ENCODE measurements around the gene SASH1.

SASH1 gene

DNA sequence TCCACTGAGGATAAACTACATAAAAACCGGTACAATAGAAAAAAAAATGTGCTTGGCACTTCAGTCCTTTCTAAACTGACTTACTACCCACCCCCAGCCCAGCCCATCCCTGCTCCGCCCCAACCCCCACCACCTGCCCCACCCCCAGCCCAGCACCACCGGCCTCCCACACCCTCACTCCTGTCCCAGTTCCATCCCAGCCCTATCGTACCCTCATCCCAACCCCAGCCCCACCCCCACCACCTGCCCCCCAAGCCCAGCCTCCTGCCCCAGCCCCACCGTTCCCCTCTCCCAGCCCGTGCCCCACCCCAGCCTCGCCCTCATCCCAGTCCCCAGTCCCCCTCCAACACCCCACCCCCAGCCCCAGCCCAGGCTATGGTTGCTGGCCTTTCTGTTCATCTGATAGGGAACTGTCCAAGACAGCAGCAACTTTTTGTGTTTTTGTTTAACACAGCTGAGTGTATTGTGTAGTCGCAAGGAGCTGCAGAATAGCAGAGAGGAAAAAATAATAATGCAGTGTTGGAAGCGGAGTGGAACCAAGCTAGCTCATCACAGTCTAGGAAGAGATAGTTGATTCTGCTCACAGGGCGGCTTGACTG lies 61.9 kb downstream of the SASH1 start:
- DNase-seq (ENCODE audit: low read depth, low spot score): no peak

GRCh38 chr6:148405894-148406293 lies 63.3 kb downstream of the SASH1 start:
- no peak for DNase-seq (ENCODE audit: low read depth, low spot score)

- no peak for DNase-seq (ENCODE audit: low read depth, low spot score)
Observed at GRCh38 chr6:148406579-148407371, 64.1 kb downstream of the SASH1 start.

- peak; percentile 77 for DNase-seq (ENCODE audit: low read depth, low spot score)
Observed at GRCh38 chr6:148407372-148407771, 64.7 kb downstream of the SASH1 start.

- DNase-seq (ENCODE audit: low read depth, low spot score): no peak
Observed at GRCh38 chr6:148413321-148414091, 70.9 kb downstream of the SASH1 start.

GRCh38 chr6:148414092-148414489 lies 71.5 kb downstream of the SASH1 start:
- no peak for DNase-seq (ENCODE audit: low read depth, low spot score)

DNA sequence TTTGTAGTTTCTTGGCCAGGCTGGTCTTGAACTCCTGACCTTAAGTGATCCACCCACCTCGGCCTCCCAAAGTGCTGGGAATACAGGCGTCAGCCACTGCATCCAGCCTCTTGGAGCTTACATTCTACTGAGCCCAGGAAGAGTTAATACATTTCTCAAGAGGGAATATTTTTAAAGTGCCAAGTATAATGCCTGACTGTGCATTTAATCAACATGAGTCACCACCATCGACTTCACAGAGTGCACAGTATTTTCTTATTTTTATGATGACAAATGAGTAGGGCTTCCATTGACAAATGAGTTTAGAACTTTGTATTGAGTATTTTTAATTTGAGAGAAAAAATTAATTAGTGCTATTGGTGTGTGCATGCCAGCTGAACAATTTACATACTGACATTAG lies 72.2 kb downstream of the SASH1 start:
- DNase-seq (ENCODE audit: low read depth, low spot score): peak; percentile 17

GRCh38 chr6:148415511-148416260 lies 73.0 kb downstream of the SASH1 start:
- no peak for DNase-seq (ENCODE audit: low read depth, low spot score)

DNA sequence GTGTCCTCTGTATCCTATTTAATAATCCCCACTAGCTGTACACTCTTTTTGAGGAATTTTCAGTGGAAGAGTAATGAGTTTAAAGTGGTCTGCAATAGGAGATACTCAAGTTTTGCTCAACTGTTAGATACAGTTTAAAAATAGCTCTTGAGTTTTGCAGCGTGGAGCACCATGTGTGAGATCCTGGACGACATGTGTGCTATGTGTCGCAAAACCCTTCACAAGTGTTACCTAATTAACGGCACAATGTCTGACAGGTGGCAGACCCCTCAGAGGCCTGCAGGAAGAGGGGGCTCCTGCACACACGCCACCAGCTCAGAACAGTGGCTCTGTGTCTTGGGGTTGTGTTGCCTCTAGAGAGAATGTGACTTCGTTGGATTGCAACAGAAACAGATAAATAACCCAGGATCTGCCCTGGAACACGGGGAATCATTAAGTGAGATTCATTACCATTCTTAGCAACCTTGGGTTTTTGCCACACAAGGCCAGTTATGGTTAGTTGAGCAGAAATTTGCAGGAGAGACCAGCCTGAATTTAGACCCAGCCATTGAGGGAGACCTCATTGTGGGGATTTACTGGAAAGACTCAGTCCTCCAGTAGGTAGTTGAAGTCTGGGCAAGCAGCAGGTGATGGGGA lies 73.8 kb downstream of the SASH1 start:
- DNase-seq (ENCODE audit: low read depth, low spot score): no peak

- no peak for DNase-seq (ENCODE audit: low read depth, low spot score)
Observed at GRCh38 chr6:148417045-148417444, 74.4 kb downstream of the SASH1 start.

DNA sequence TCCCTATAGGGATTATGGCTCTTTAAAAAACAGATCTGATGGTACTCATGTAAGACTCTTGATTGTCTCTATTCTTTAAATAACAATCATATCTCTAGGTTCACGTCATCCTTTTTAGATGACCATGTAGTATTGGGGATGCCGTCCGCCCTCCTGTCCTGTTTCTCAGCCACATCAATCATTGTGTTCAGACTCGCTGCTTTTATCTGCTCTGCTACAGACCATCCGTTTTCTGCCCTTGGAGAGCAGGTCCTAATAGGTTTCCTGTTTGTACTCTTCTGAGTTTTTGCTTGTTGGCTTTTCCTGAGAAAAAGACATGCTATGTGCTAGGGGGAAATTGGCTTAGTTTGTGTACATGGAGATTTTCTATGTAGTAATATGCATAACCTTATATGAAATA lies 76.8 kb downstream of the SASH1 start:
- no peak for DNase-seq (ENCODE audit: low read depth, low spot score)

DNA sequence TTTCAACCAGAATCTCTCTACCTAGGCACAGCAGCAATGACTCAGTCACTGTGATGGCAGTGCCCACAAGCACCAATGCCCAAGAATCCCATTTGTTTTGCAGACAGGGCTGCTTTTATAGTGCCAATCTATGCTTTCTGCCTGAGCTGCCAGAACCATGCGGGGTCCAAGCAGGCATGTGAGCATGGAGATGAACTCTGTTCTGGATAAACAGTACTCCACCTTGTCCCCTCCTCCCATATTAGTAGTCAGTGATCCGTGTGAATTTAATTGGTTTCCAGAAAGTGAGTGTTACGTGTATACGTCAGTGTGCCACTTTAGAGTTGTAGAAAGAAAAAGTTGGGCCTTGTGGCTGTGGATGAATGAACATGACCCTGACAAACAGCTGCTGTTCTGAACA lies 79.4 kb downstream of the SASH1 start:
- no peak for DNase-seq (ENCODE audit: low read depth, low spot score)

- DNase-seq (ENCODE audit: low read depth, low spot score): no peak
Observed at GRCh38 chr6:148423133-148423532, 80.5 kb downstream of the SASH1 start.

GRCh38 chr6:148423601-148424270 lies 81.1 kb downstream of the SASH1 start:
- no peak for DNase-seq (ENCODE audit: low read depth, low spot score)

GRCh38 chr6:148425443-148425842 lies 82.8 kb downstream of the SASH1 start:
- no peak for DNase-seq (ENCODE audit: low read depth, low spot score)

DNA sequence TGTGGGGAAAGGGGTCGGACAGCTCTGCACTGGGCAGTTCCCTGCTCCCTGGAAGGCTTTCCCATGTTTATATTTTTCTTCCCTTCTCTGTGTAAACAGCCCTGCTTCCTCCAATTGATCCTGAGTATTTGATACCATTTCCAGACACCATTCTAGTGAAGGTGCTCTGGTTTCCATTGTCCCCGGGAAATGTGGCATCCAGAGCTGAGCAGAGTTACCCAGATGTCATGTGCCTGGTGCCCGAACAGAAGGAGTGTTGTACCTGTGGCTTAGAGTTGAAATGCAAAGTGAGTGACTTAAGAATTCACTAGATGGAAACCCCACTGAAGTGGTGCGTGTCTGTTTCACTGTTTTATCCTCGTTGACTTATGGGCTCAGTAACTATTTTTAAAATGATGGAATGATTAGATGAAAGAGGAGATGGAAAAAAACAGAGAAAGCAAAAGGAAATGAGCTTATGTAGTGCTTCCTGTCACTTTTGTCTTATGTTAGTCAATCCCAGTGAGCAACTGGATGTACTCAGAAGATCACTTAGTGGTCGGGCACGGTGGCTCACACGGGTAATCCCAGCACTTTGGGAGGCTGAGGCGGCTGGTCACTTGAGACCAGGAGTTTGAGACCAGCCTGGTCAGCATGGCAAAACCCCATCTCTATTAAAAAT lies 83.8 kb downstream of the SASH1 start:
- no peak for DNase-seq (ENCODE audit: low read depth, low spot score)

GRCh38 chr6:148427333-148427732 lies 84.7 kb downstream of the SASH1 start:
- DNase-seq (ENCODE audit: low read depth, low spot score): no peak

DNA sequence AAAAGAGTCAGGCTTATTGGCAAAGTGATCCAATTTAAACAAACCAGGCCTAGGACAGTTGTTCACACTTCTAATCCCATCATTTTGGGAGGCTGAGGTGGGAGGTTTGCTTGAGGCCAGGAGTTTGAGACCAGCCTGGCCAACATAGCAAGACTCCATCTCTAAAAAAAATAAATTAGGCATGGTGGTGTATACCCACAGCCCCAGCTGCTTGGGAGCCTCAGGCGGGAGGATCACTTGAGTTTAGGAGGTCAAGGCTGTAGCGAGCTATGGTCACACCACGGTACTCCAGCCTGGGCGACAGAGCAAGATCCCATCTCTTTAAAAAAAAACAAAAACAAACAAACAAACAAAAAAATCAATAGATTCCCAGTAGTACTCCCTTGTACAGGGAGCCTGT lies 86.8 kb downstream of the SASH1 start:
- DNase-seq (ENCODE audit: low read depth, low spot score): no peak

DNA sequence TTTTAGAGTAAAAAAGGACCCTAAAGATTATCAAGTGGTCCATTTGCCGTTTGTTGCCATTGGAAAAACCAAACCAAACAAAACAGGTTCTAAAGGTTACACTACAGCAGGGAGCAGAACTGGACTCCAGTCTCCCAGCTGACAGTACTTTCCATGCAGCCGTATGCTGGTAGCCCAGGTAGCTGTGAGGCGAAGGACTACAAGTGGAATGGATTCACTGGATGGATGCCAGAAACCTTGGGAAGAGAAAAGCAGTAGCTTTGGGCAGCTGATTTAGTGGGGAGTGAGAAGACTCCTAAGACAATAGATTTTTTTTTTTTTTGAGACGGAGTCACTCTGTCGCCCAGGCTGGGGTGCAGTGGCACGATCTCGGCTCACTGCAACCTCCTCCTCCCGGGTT lies 88.3 kb downstream of the SASH1 start:
- no peak for DNase-seq (ENCODE audit: low read depth, low spot score)

DNA sequence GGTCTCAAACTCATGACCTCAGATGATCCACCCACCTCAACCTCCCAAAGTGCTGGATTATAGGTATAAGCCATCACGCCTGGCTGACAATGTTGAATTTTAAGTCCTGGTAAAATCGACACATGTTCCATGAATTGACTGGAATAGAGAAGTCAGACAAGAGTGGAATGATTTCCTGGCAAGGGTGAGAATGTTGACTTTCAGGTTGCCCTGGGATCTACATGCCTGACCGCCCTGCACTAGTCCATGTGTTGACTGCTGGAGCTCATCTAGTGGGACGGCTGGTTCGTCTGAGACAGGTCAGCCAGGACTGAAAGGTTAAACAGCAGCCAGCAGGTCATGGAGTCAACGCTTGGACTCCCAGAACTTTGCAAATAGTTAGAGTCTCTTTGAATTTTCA lies 88.8 kb downstream of the SASH1 start:
- no peak for DNase-seq (ENCODE audit: low read depth, low spot score)

Data from smooth muscle cell of the brain vasculature (primary cell).